ENCODE data around the gene LCE1B. TPM values are rescaled to one million over a fixed set of nuclear protein-coding genes. Genes with fewer than 3 reads are reported as not detected.

The LCE1B gene
- total and polyA plus RNA-seq, 4 donors, result not detected

DNA sequence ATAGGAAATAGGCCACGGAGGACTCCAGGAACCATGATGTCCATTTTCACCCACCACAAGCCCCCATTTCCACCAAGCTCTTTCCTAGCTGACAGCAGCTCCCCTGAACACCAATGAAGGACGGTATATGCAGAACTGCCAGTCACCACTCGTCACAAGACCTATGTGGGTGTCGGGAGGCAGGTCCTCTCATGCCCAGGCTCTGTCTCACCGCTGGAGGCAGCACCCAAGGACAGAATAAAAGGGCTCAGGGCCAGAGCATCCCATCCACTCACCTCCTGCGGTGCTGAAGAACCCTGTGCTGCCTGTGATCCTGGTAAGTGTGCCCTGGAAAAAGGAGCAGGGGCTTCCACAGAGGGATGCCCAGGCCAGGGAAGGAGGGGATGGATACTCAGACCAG, 36.9 kb upstream of the LCE1B start, which contains the start of gene LCE1F:
Gene LCE1F, plus strand, starts transcription at position 266 of the 400 bp plus-strand sequence. CDS start 1,232 bp downstream, outside the sequence.
- Histone ChIP-seq H3K9ac (ENCODE audit: insufficient read depth in 1 of 2, low read length in 2 of 2) (no peak within 1 kb of the TSS), H3K27ac (ENCODE audit: low read depth in 1 of 2, low read length in 1 of 2) (no peak within 1 kb of the TSS), H3K4me1 (ENCODE audit: control insufficient read depth in 5 of 5, insufficient read depth in 5 of 5, low read length in 5 of 5) (no peaks in the 10 kb centered on the region), H3K36me3 (ENCODE audit: control insufficient read depth in 4 of 4, insufficient read depth in 4 of 4, low read length in 4 of 4) (no peaks in the 10 kb centered on the region), H3K4me3 (no peak within 1 kb of the TSS), H3K9me3 (ENCODE audit: control insufficient read depth in 4 of 4, insufficient read depth in 3 of 4, low read length in 3 of 4) (no peaks in the 10 kb centered on the region), H3K27me3 (ENCODE audit: control insufficient read depth in 3 of 3, insufficient read depth in 3 of 3, low read length in 2 of 3) (no peaks in the 10 kb centered on the region)
- TF ChIP-seq CTCF (IDR thresholded peaks at IDR 0.05; ENCODE audit: control extremely low read depth, extremely low read depth), result no peak
- DNase-seq, result no peak
- no peak for ATAC-seq (ENCODE audit: insufficient read depth, low FRiP score)
- WGBS, 2 donors, result 70 to 79% methylated on average over 6 of the region's 6 CpGs

- no peaks in the 10 kb centered on the region for H3K27me3 ChIP-seq (ENCODE audit: control insufficient read depth in 3 of 3, insufficient read depth in 3 of 3, low read length in 2 of 3)
- H3K4me1 ChIP-seq (ENCODE audit: control insufficient read depth in 5 of 5, insufficient read depth in 5 of 5, low read length in 5 of 5), result no peaks in the 10 kb centered on the region
- no peak overlapping the region for H3K4me3 ChIP-seq
- no peak for DNase-seq
- 74 to 80% methylated on average over 11 of the region's 11 CpGs for WGBS, 2 donors
- H3K27ac ChIP-seq (ENCODE audit: low read depth in 1 of 2, low read length in 1 of 2), result no peak overlapping the region
- no peak for TF ChIP-seq CTCF (IDR thresholded peaks at IDR 0.05; ENCODE audit: control extremely low read depth, extremely low read depth)
- H3K9me3 ChIP-seq (ENCODE audit: control insufficient read depth in 4 of 4, insufficient read depth in 3 of 4, low read length in 3 of 4), result no peaks in the 10 kb centered on the region
- no peaks in the 10 kb centered on the region for H3K36me3 ChIP-seq (ENCODE audit: control insufficient read depth in 4 of 4, insufficient read depth in 4 of 4, low read length in 4 of 4)
- H3K9ac ChIP-seq (ENCODE audit: insufficient read depth in 1 of 2, low read length in 2 of 2), result no peak overlapping the region
- no peak for ATAC-seq (ENCODE audit: insufficient read depth, low FRiP score)
Observed at GRCh38 chr1:152776361-152776760, 35.4 kb upstream of the LCE1B start.

DNA sequence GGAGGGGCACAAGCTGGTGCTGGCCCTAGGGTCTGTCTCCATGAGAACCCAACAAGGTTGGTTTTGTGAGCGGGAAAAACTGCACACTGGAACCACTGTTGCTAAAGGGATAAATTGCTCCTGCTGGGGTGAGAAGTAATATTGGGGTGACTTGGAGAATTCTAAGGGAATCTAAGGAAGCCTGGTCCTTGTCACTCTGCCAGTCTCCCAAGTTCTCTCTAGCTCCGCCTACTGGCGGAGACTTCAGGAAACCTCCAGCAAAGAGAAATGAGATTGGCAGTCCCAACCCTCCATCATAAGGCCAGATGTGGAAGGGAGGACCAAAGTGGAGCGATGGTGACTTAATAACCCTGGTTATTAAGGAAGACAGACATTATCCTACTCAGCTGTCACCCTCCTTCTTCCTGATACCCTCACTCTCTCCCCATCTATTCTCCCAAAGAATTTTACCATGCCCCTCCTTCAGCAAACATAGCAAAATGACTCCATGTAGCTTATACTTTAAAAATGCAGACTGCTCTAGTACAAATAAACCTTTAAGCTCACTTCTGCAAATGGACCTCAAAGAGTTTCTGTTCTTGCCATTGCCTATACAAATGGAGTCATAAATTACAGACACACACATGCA, 34.1 kb upstream of the LCE1B start:
- Histone ChIP-seq H3K27me3 (ENCODE audit: control insufficient read depth in 3 of 3, insufficient read depth in 3 of 3, low read length in 2 of 3) (no peaks in the 10 kb centered on the region), H3K9ac (ENCODE audit: insufficient read depth in 1 of 2, low read length in 2 of 2) (no peak overlapping the region), H3K9me3 (ENCODE audit: control insufficient read depth in 4 of 4, insufficient read depth in 3 of 4, low read length in 3 of 4) (no peaks in the 10 kb centered on the region), H3K4me3 (no peak overlapping the region), H3K36me3 (ENCODE audit: control insufficient read depth in 4 of 4, insufficient read depth in 4 of 4, low read length in 4 of 4) (no peaks in the 10 kb centered on the region), H3K4me1 (ENCODE audit: control insufficient read depth in 5 of 5, insufficient read depth in 5 of 5, low read length in 5 of 5) (no peaks in the 10 kb centered on the region), H3K27ac (ENCODE audit: low read depth in 1 of 2, low read length in 1 of 2) (no peak overlapping the region)
- WGBS, 2 donors, result 57 to 58% methylated on average over 4 of the region's 4 CpGs
- TF ChIP-seq CTCF (IDR thresholded peaks at IDR 0.05; ENCODE audit: control extremely low read depth, extremely low read depth), result no peak
- DNase-seq (no peak), ATAC-seq (ENCODE audit: insufficient read depth, low FRiP score) (no peak)

GRCh38 chr1:152783095-152783494, 28.7 kb upstream of the LCE1B start:
- ATAC-seq (ENCODE audit: insufficient read depth, low FRiP score), result no peak
- Histone ChIP-seq H3K4me3 (no peak overlapping the region), H3K9me3 (ENCODE audit: control insufficient read depth in 4 of 4, insufficient read depth in 3 of 4, low read length in 3 of 4) (no peaks in the 10 kb centered on the region), H3K27ac (ENCODE audit: low read depth in 1 of 2, low read length in 1 of 2) (no peak overlapping the region), H3K27me3 (ENCODE audit: control insufficient read depth in 3 of 3, insufficient read depth in 3 of 3, low read length in 2 of 3) (peaks cover 0 to 3% (median 2%) of the 10 kb centered on the region in 3 donors), H3K4me1 (ENCODE audit: control insufficient read depth in 5 of 5, insufficient read depth in 5 of 5, low read length in 5 of 5) (peaks cover 0 to 2% (median 0%) of the 10 kb centered on the region in 5 donors), H3K9ac (ENCODE audit: insufficient read depth in 1 of 2, low read length in 2 of 2) (no peak overlapping the region), H3K36me3 (ENCODE audit: control insufficient read depth in 4 of 4, insufficient read depth in 4 of 4, low read length in 4 of 4) (no peaks in the 10 kb centered on the region)
- 62 to 65% methylated on average over 2 of the region's 2 CpGs for WGBS, 2 donors
- no peak for TF ChIP-seq CTCF (IDR thresholded peaks at IDR 0.05; ENCODE audit: control extremely low read depth, extremely low read depth)
- DNase-seq, result no peak
